ENCODE measurements around the gene SPINK2.

GRCh38 chr4:56844802-56845580, 23.5 kb upstream of the SPINK2 start:
- no peak for TF ChIP-seq CTCF (conservative IDR thresholded peaks at IDR 0.05)
- TF ChIP-seq ZFX (IDR thresholded peaks at IDR 0.05) = no peak
